Erythroblast (primary cell): ENCODE measurements around the gene MRPL14.

Experiments used
- GATA1 ChIP-seq: IDR thresholded peaks from 2 replicates; pipeline ENCODE4 v1.6.1; 2011; ENCODE audit warnings: low read depth, mild to moderate bottlenecking, control low read depth, low read length, moderate library complexity
- POLR2A ChIP-seq: IDR thresholded peaks from 2 replicates; pipeline ENCODE4 v1.6.1; 2011; ENCODE audit warnings: mild to moderate bottlenecking, low read length

- TF ChIP-seq POLR2A: no peak
- TF ChIP-seq GATA1: no peak
These were observed 49.9 kb downstream of the MRPL14 start for GRCh38 chr6:44077214-44077946.
